ENCODE results near the gene ZSWIM1.

ZSWIM1 gene

GRCh38 chr20:45933266-45934045 lies 52.4 kb downstream of the ZSWIM1 start:
- DNase-seq: peak; percentile 64

- no peak for DNase-seq
Measured at GRCh38 chr20:45934046-45934585, 53.1 kb downstream of the ZSWIM1 start.
